Caki2 (cell line): Measurements from ENCODE around the gene BLOC1S5. TPM values are rescaled to one million over a fixed set of nuclear protein-coding genes. Genes with fewer than 3 reads are reported as not detected.
"Not testable (repeated sequence)": the region's sequence is repeated elsewhere in the genome, so short reads cannot be mapped to it uniquely, and the experiment has no call there.

ENCODE experiments used
- DNase-seq: peaks from one replicate; pipeline ENCODE4 v3.0.0-alpha.2; 2015; ENCODE audit warnings: low read depth
- in situ Hi-C: cut with HindIII; loops from 2 replicates; pipeline ENCODE4 v1.10.0; 2016; ENCODE audit warnings: low sequenced_read_pairs, low pct_unique_long_range_greater_than_20kb, mixed read lengths
- total RNA-seq: library from RNA; depleted of rRNA; stranded (reverse); fragments of >200 nt; shearing (Covaris generic); gene quantifications from 2 replicates; pipeline ENCODE4 v1.2.3, GENCODE V29; 2014; ENCODE audit warnings: low replicate concordance

BLOC1S5 gene
- total RNA-seq, 1 experiment from 2014 or later: 19.1 TPM

DNA sequence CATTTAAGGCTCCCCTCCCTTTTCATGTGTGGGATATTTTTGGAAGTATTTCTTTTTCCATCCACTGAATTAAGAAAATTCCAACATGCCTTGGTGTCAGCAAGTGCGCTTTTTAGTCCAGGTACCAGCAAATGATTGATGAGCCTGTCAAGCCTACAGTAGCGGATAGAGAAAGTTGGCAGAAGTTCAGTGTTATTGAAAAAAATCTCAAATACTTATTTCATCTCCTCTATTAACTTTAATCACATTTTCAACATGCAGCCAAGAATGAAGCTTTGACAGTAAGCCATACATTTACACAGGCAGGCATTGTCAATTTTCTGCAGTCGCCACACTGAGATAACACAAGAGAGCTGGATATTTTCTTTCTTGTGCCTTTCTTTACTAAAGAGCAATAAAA is 50.4 kb downstream of the BLOC1S5 start:
- in situ Hi-C loops: no loop called here
- DNase-seq: no peak

DNA sequence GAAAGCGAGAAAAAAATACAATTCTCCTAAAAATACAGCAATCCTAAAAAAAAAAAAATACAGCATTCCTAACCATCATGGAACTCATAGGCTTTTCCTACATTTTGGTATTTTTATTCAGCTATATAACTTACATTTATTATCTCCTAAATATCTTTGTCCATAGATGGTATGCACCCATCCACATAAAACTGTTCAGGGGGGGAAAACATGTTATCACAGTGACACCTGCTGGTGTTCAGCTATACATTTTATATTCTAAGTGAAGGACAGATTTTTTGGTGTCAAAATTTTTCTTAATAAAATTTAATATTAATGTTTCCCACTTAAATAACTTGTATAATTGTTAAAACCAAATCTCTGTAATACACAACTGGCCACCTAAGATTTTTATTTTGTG is 58.0 kb downstream of the BLOC1S5 start:
- in situ Hi-C loops: no loop called here
- peak; percentile 21 for DNase-seq

DNA sequence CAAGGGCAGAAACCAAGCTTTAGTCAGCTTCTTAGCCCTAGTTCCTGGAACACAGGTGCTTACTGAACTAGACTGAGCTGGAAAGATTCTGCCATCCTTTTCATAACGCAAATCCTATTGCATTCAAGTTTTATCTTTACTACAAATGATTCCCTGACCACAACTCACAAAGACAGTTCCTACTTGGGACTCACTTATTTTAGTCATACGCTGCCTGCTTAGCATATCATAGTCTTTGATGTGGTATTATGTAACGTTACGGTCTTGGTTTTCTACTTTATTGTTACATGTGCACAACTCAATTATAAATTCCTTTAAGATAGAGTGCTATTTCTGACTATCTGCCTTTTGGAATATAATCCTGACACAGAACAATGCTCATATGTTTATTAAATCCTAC is 59.1 kb downstream of the BLOC1S5 start:
- in situ Hi-C loops: no loop called here
- DNase-seq: no peak

DNA sequence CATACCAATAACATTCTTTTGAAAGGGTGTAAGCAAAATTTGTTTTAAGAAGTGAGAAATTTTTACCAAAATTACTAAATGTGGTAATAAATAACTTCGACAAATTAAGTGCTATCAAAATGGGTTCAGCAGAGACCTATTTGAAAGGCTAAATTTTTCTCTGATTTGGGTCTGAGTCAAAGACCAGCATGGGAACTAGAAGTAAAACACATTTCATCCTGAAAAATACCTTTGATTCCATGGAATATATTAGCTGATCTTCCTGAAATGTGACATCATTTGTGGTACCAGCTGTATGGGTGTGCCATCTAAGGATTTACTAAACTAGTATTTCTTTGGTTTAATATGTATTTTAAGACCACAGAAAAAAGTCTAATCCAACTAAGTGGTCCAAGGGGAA is 63.6 kb downstream of the BLOC1S5 start:
- no peak for DNase-seq
- in situ Hi-C loops: no loop called here

DNA sequence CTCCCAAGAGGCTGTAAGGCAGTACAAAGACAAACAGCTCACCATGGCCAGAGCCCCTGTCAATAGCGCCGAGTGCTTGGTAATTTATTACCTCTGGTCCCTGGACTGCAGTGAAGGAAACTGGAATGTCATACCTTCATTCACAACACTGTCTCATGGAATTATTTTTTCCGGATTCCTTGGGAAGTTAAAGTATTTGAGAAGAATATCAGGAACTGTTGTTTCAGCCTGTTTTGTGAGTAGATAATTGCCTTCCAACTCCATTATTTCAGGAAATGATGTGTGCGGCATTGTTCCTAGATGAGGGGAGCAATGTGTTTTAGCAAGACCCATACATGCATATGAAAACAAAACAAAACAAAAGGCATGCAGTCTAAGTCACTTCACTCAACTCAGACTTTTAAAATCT is 64.0 kb downstream of the BLOC1S5 start:
- in situ Hi-C loops: no loop called here
- no peak for DNase-seq

DNA sequence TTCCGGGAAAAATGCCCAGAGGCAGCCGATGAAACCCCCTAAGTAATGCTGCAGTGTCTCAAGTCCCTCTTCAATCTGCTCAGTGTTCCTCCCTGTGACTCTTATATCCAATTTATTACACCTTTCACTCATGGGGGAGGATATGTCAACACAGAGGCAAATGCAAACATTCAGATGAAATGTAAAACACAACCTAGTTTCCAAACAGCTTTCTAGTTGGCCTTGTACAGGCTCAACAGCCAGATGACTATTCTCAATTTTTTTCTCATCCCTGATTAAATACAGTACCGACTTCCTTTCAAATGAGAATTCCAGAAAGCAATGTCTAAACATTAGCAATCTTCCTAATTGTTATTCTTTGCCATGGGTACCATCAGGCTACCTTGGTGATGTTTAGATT is 65.0 kb downstream of the BLOC1S5 start:
- DNase-seq: no peak
- in situ Hi-C loops: no loop called here

DNA sequence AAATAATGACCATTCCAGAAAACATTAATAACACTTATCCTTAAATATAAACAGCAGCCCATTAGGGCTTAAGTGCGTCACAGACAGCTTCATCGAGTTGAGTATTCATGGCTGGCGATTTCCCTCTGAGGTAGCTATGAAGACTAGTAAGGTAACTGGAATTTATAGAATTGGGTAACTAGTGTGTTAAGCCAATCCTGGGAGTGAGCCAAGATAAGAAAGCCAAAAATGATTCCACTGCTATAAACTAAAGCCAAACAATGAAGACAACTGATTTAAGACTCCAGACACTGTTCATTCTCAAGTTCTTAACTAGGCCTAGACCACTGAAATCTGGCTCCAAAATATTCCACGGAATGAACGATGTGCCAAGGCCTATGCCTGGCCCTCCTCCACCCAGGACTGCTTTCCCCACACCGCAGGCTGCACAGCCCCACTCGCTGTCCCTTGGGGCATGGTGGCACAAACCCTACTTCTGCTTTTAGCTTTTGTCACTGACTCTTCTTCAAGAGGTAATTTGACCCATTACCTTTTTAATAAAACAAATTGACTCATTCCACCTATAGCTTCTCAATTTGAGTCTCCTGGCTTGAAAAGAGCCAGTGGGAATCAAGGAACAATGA is 66.0 kb downstream of the BLOC1S5 start:
- in situ Hi-C loops: no loop called here
- no peak for DNase-seq

DNA sequence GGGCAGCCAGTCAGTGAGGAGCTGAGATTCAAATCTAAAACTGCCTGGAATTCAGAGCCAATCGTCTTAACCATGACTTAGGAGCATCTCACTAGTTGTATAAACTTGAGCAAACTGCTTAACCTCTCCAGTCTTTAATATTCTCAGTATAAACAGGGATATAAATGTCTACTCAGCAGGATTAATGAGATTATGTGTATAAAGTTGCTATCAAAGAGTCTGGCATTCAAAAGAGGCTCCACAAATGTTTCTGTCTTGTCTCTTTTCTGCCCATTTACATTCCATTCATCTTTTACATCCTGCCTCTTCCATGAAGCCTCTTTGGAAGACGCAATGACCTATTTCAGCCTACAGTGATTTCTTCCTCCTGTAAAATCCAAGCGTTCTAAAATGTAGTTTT is 66.9 kb downstream of the BLOC1S5 start:
- in situ Hi-C loops: no loop called here
- DNase-seq: no peak

DNA sequence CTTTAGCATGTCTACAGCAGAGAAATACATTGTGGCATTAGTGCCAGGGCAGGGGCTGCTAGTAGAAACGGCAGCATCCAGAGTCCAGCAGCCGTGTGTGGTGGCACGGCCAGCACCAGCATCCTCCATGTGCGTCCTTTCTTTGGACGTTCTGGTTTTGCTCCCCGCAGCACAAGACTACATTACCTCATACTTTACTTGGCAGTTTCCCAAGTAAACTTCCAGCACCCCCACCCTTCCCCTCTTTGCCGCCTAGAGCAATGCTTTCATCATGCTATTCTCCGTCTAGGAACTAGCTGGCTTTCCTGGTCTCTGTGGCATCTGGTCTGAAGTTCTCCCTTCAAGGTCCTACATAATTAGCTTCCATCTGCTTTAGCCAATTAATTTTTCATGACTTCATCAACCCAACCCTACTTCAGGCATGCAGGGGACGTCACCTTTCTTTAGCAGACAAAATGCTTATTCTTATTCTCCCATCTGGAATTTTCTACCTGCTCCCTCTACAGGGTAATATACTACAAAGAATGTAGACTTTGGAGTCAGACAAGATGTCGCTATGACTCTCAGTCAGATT is 67.6 kb downstream of the BLOC1S5 start:
- in situ Hi-C loops: no loop called here
- DNase-seq: no peak

DNA sequence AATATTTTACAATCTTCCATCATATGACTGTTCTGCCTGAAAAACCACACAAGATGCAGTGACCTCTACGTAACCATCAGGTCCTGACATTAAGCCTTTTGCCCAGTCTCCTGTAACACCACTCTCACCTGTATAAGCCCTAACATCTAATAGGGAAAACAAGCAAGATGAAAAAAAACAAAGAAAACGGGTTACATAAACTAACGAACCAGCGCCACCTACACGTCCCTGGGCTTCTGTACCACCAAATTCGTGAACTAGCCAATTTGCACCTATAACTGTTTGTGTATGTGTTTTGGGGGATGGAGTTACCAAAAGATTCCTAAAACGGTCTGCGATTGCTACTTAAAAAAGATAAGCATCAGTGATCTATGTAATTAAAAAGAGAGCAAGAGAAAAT is 70.2 kb downstream of the BLOC1S5 start:
- in situ Hi-C loops: no loop called here
- DNase-seq: no peak

DNA sequence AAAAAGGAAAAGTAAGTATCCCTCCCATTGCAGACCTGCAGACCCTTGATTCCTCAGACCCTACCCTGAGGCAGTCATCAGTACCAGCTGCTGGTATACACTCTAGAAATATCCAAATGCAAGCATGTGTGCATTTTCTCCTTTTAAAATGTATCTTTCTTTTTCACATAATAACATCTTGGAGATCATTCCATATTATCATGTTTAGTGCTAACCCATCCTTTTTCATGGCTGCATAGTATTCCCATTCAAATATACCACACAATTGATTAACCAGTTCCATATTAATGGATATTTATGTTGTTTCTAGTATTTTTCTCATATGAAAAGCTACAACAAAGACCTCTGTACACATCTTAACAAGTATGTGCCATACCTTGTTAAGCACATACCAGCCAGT is 70.8 kb downstream of the BLOC1S5 start:
- in situ Hi-C loops: no loop called here

DNA sequence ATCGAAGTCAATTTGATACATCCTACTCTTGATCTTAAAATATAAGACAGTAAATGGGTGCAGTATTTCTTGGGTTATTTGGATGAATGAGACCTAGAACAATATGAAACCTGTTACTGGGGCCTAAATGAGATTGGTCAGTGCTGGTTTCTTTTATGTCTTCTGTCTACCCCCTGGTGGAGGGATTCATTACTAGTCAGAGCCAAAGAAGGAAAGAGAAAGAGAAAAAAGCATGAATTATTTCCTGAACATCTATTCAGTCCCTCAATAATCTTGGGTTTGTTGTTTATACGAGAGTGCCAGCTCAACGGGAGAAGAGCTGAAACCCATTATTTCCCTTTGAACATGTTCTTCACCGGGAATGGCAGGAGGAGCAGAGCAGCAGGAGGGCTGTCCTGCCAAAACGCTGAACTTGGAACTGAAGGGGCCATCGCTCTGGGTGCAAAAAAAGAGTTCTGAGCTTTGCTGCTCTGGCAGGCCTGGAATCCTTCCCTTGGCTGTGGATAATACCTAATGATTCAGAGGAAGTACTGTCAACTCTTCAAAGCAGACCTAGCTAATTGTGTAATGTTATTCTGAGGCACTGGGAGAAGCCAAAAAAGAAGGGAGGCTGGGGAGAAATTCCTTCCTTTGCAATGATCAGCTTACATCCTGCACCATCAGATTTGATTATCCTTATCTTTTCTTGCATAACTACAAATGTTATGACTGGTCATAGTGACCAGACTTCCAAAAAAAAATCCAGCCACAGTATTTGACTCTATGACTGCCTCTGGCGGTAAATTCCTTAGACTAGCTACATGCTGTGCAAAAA is 72.0 kb downstream of the BLOC1S5 start:
- in situ Hi-C loops: no loop called here
- DNase-seq: peak; percentile 49

More for the DNA sequence above, 70.8 kb downstream of the BLOC1S5 start:
- DNase-seq: no peak

DNA sequence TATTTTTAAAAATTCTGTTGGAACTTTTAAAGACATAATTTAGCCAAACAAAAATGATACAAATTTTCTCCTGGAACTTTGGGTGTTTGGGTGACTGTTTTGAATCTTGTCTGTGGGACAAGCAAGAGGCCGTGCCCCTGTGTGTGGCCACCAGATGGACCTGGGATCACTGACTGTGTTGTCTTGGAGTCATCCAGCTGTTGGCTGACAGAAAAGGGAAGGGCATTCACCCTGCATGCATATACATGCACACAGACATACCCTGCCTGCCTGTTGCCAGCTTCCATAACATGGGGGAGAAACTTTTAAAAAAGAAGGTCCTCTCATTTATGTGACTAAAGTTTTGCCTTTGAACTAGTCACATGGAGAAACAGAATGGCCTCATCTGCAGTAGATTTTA is 72.7 kb downstream of the BLOC1S5 start:
- no peak for DNase-seq
- in situ Hi-C loops: no loop called here

DNA sequence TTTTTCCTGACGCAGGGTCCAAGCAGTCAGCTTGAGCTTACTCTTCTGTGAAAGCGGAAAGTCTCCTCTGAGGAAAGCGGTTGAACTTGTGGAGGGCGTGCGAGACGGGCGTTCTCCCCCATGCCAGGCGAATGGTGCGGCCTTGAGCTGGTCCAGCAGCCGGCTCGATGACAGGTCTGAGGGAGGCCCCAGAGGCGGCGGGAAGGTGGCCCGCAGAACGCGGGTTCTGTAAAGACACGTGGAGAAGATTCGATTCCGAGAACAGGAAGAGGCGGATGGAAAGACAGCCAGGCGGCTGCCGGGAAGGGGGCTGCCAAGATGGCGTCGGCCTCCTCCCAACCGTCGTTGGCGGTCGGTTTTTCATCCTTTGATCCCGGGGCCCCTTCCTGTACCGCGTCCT is 78.0 kb downstream of the BLOC1S5 start:
- no peak for DNase-seq
- in situ Hi-C loops: no loop called here

DNA sequence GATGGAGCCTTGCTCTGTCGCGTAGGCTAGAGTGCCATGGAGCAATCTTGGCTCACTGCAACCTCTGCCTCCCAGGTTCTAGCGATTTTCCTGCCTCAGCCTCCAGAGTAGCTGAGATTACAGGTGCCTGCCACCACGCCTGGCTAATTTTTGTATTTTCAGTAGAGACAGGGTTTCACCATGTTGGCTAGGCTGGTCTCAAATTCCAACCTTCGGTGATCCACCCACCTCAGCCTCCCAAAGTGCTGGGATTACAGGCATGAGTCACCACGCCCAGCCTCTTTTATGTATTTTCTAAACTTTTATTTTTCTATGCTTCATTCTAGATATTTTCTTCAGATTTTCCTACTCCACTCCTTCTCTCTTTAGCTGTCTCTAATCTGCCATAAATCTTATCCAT is 80.2 kb downstream of the BLOC1S5 start:
- not testable (repeated sequence) for DNase-seq

DNA sequence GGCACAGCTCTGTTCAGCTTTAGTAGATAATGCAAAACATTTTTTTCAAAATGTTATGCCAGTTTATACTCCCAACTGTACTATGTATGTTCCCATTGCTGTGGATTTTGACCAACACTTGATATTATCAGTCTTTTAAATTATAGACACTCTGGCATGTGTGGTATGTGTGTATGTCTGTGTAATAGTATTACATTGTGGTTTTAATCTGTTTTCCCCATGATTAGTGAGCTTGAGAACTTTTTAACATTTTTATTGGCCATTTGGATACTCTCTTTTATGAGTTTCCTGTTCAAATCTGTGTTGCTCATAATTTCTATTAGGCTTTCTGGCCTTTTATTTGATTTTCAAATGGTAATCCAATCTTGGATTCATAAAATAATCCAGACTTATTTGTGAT is 84.4 kb downstream of the BLOC1S5 start:
- in situ Hi-C loops: no loop called here
- no peak for DNase-seq

More for the DNA sequence above, 80.2 kb downstream of the BLOC1S5 start:
- in situ Hi-C loops: not testable (repeated sequence)

DNA sequence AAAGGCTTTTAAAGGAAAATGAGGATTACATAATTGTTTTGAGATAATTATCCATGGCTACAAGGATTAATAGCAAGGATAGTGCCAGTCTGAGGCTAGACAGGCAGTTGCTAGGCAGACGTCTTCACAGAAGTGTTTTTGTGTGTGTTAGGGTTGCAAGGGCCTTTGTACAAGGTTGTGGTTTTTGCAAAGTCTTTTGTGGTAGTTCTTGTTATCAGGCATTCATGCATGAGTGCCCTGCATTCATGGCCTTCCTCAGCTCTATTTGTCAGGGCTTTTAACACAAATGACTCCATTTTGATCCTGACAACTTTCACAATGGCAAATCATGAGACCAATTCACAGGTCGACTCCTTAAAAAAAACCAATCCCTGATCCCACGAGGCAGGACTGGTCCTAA is 85.5 kb downstream of the BLOC1S5 start:
- DNase-seq: peak; percentile 44

DNA sequence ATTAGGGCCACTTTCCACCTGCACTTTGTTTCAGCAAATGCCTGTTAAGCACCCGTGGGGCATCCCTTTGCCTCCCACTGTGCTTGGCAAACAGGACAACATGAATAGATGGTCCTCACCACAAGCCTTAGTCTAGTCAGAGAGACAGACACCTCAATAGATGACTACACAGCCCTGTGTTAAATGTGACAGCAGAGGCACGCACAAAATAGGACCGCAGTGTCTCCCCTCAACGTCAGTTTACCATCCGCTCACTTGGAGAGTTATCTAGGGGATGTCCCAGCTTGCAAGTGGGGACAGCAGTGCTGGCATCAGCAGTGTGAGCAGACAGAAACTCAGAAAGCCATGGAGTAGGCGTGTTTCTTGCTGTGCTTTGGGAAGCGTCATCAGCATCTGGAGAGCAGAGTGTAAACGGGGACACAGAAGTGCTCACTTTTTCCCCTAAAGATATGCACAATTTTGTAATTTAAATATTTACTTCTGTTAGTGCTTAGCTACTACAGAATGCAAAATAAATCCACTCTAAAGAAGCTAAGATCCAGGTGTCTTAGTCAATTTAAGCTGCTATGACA is 87.6 kb downstream of the BLOC1S5 start:
- in situ Hi-C loops: no loop called here

More for the DNA sequence above, 85.5 kb downstream of the BLOC1S5 start:
- in situ Hi-C loops: no loop called here

DNA sequence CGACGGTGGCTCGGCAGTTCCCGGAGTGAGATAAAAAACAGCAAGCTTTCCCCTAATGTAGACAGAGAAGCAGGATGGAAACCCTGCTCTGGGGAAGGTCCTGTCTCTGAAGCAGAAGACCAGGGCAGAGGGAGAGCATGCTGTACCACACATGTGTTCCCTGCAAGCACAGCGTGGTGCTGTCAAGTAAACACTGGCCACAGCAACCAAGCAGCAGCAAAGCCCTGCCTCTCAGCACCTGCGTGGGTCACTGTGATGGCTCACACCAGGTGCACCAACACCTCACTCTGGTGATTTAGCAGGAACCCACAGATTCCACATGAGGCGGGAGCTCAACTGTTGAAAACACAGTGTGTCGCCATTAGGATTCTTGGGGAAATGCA is 88.4 kb downstream of the BLOC1S5 start:
- in situ Hi-C loops: no loop called here
- peak; percentile 14 for DNase-seq

More for the DNA sequence above, 87.6 kb downstream of the BLOC1S5 start:
- DNase-seq: no peak
